ENCODE measurements around the gene SCAMP4. TPM values are rescaled to one million over a fixed set of nuclear protein-coding genes. Genes with fewer than 3 reads are reported as not detected.

Gene SCAMP4
- total RNA-seq, 4 donors from 2014 or later = 18.8 to 38.4 (median 26.7) TPM

DNA sequence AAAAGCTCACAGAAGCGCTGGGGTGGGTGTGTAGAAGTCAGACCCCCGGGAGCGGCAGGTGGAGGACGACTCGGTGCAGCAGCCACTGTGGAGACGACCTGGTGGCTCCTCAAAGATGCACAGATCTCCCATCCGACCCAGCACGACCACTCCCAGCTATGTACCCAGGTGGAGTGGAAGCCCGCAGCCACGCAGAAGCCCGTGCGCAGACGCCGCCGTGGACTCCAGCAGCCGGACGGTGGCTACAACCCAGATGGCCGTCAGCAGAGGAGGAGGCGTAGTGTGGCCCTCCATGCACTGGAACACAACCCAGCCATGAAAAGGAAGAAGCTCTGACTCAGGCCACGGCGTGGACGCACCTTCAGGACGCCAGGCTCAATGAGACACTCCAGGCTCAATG lies 57.5 kb downstream of the SCAMP4 start:
- no peaks in the 10 kb centered on the region for H3K9me3 ChIP-seq
- DNase-seq (no peak), ATAC-seq (no peak)
- no peak overlapping the region for H3K27ac ChIP-seq
- no peaks in the 10 kb centered on the region for H3K36me3 ChIP-seq
- TF ChIP-seq POLR2A (IDR thresholded peaks at IDR 0.05) = no peak
- TF ChIP-seq, protein P1, sequence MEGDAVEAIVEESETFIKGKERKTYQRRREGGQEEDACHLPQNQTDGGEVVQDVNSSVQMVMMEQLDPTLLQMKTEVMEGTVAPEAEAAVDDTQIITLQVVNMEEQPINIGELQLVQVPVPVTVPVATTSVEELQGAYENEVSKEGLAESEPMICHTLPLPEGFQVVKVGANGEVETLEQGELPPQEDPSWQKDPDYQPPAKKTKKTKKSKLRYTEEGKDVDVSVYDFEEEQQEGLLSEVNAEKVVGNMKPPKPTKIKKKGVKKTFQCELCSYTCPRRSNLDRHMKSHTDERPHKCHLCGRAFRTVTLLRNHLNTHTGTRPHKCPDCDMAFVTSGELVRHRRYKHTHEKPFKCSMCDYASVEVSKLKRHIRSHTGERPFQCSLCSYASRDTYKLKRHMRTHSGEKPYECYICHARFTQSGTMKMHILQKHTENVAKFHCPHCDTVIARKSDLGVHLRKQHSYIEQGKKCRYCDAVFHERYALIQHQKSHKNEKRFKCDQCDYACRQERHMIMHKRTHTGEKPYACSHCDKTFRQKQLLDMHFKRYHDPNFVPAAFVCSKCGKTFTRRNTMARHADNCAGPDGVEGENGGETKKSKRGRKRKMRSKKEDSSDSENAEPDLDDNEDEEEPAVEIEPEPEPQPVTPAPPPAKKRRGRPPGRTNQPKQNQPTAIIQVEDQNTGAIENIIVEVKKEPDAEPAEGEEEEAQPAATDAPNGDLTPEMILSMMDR (IDR thresholded peaks at IDR 0.05 in 4 of 5, conservative IDR thresholded peaks at IDR 0.05 in 1 of 5) = no peak
- H3K4me3 ChIP-seq = no peak overlapping the region
- no peaks in the 10 kb centered on the region for H3K27me3 ChIP-seq
- intact Hi-C loops (cut with DNase I; ENCODE audit: low total_unique reads) (no loop called here), in situ Hi-C loops (cut with MboI; ENCODE audit: low sequenced_read_pairs in 4 of 4) (no loop called here)
- H3K4me1 ChIP-seq = peaks cover under 1 to 2% of the 10 kb centered on the region in 2 donors

DNA sequence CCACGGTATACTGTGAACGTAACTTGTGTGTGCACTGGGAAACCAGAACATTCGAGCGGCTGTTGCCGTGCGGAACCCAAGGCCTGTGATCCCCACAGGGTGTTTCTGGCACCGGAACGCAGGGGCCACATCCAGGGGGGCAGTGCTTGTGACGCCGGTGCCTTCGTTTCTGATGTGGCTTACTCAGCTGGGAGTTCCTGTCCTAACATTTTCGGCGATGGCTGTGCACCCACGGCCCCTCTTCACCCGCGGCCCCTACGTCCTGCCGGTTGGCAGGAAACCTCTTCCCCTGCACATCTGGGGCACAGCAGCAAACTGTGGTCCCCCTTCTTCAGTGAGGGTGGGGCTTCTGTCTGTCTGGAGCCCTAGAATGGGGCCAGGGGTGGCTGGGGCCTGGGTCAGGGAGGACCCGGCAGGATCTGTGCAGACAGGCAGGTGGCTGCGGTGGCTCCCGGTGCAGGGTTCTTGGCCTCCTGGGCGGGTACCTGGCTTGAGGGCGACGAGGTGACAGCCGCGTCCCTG lies 61.9 kb downstream of the SCAMP4 start:
- Histone ChIP-seq H3K27ac (no peak overlapping the region), H3K4me3 (no peak overlapping the region), H3K4me1 (no peaks in the 10 kb centered on the region), H3K36me3 (peaks cover 0 to 7% of the 10 kb centered on the region in 2 donors), H3K9me3 (no peaks in the 10 kb centered on the region), H3K27me3 (no peaks in the 10 kb centered on the region)
- intact Hi-C loops (cut with DNase I; ENCODE audit: low total_unique reads) (no loop called here), in situ Hi-C loops (cut with MboI; ENCODE audit: low sequenced_read_pairs in 4 of 4) (no loop called here)
- DNase-seq = no peak
- ATAC-seq = no peak
- no peak for TF ChIP-seq POLR2A (IDR thresholded peaks at IDR 0.05)
- TF ChIP-seq, protein P1 (IDR thresholded peaks at IDR 0.05 in 4 of 5, conservative IDR thresholded peaks at IDR 0.05 in 1 of 5) = no peak

DNA sequence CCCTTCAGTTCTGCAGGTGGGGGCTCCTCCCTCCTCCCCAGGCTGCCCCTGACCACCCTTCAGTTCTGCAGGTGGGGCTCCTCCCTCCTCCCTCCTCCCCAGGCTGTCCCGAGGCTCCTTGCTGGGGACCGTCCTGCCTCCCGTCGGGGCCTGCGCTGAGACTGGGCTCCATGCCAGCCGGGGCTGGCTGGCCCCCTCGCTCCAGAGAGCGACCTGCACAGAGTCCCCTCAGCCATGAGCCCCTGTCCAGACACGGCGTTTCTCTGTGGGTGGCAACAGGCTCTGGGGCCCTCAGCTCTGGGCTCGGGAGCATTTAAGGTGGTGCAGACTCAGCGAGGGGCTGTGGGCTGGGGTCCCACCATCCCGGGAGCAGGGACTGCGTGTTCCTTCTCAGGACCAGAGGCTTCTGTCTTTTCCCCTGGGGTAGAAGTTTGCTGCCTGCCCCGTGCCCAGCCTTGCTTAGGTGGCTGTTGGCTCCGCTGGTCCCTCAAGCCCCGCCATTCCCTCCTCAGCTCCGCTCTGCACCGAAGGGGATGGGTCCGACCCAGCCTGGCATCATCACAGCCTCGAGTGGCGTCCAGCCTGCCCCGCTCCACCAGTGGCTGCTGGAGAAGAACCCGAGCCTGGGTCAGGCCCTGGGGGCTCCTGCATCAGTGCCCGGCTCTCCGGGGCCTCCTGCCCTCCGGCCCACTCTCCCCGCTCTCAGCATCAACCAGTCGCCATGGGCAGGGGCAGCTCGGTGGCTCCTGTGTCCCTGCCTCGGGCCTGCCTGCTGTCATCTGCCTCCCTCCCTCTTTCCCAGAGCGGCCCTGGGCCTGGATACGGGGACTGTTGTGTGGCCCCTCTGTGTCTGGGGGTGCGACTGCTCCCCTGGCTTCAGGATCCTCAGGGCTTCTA lies 63.3 kb downstream of the SCAMP4 start:
- Histone ChIP-seq H3K9me3 (no peaks in the 10 kb centered on the region), H3K4me3 (no peak overlapping the region), H3K36me3 (peaks cover 0 to 7% of the 10 kb centered on the region in 2 donors), H3K4me1 (no peaks in the 10 kb centered on the region), H3K27ac (no peak overlapping the region), H3K27me3 (no peaks in the 10 kb centered on the region)
- ATAC-seq (no peak), DNase-seq (no peak)
- in situ Hi-C loops (cut with MboI; ENCODE audit: low sequenced_read_pairs in 4 of 4) = no loop called here
- no peak for TF ChIP-seq POLR2A (IDR thresholded peaks at IDR 0.05)
- TF ChIP-seq, protein P1 (IDR thresholded peaks at IDR 0.05 in 4 of 5, conservative IDR thresholded peaks at IDR 0.05 in 1 of 5) = no peak
- intact Hi-C loops (cut with DNase I; ENCODE audit: low total_unique reads) = no loop called here

DNA sequence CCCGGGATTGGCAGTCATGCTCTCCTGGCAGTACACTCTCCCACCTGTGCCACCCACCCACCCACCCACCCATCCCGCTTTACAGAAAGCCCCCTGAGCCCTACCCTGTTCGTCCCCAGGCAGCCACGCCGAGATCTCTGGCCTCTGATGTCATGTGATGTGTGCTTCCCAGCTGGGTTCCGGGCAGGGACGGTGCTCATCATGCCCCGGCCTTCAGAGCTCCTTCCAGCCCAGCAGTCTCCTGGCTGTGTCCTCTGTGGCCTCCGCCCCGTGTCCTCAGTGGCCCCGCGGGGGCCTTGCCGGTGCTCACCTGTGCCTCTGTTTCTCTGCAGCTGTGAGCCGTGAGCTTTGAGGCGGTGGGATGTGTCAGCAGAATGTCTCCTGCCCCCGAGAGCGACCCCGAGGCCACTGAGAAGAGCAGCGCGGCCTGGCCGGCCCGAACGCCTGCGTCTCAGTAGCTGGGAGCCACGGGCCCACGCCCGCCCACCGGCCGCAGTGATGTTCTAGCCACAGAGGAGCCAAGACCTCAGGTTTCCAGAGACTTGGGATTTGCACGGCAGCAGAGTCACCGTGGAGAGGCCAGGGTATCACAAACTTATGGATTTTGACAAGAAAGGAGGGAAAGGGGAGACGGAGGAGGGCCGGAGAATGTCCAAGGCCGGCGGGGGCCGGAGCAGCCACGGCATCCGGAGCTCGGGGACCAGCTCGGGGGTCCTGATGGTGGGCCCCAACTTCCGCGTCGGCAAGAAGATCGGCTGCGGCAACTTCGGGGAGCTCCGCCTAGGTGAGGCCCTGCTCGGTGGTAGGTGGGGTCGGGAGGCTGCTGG lies 64.2 kb downstream of the SCAMP4 start:
- no peaks in the 10 kb centered on the region for H3K9me3 ChIP-seq
- no peaks in the 10 kb centered on the region for H3K27me3 ChIP-seq
- in situ Hi-C loops (cut with MboI; ENCODE audit: low sequenced_read_pairs in 4 of 4) (no loop called here), intact Hi-C loops (cut with DNase I; ENCODE audit: low total_unique reads) (no loop called here)
- ATAC-seq = no peak
- TF ChIP-seq, protein P1 (IDR thresholded peaks at IDR 0.05 in 4 of 5, conservative IDR thresholded peaks at IDR 0.05 in 1 of 5) = no peak
- no peak for TF ChIP-seq POLR2A (IDR thresholded peaks at IDR 0.05)
- H3K36me3 ChIP-seq = peaks cover 0 to 7% of the 10 kb centered on the region in 2 donors
- no peaks in the 10 kb centered on the region for H3K4me1 ChIP-seq
- DNase-seq = no peak
- no peak overlapping the region for H3K4me3 ChIP-seq
- H3K27ac ChIP-seq = no peak overlapping the region

Measured in gastrocnemius medialis (tissue), 4 donors.